Endometrium (tissue), 2 donors: ENCODE data around the gene IQCF6.
"Not testable (repeated sequence)": the region's sequence is repeated elsewhere in the genome, so short reads cannot be mapped to it uniquely, and the experiment has no call there.

ENCODE experiments used
- FAIRE-seq: peaks from 2 replicates; lab custom pipeline; 2012; peaks lifted over from hg19 to GRCh38; lab: Jason Lieb, UNC
- donor health status: control.
- donor health status: control.

Gene IQCF6

DNA sequence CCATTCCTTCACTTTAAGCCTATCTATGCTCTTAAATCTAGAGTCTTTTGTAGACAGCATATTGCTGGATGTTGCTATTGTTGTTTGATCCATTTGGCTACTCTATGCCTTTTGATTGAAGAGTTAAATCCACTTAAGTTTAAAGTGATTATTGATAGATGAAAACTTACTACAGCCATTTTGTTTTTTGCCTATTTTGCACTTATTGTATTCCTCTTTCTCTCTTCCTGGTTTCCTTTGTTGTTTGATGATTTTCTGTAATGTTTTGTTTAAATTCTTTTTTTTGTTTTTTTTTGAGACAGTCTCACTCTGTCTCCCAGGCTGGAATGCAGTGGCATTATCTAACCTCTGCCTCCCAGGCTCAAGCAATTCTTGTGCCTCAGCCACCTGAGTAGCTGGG, 19.8 kb downstream of the IQCF6 start:
- no peak for FAIRE-seq

- not testable (repeated sequence) for FAIRE-seq
These were observed 25.0 kb downstream of the IQCF6 start for GRCh38 chr3:51753763-51754750.

GRCh38 chr3:51751287-51751686, 27.8 kb downstream of the IQCF6 start:
- no peak for FAIRE-seq

GRCh38 chr3:51750878-51751277, 28.2 kb downstream of the IQCF6 start:
- no peak for FAIRE-seq

- FAIRE-seq: no peak
These were observed 30.7 kb downstream of the IQCF6 start for GRCh38 chr3:51748327-51748726.

- FAIRE-seq: no peak
These were observed 31.2 kb downstream of the IQCF6 start for GRCh38 chr3:51747840-51748239.

- not testable (repeated sequence) for FAIRE-seq
These were observed 36.1 kb downstream of the IQCF6 start for GRCh38 chr3:51742978-51743377.

DNA sequence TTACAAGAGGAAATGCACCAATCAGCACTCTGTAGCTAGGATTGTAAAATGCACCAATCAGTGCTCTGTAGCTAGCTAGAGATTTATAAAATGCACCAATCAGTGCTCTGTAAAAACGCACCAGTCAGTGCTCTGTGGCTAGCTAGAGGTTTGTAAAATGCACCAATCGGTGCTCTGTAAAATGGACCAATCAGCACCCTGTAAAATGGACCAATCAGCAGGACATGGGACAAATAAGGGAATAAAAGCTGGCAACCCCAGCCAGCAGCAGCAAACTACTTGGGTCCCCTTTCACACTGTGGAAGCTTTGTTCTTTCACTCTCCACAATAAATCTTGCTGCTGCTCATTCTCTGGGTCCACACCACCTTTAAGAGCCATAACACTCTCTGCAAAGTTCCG, 36.7 kb downstream of the IQCF6 start:
- FAIRE-seq: not testable (repeated sequence)

GRCh38 chr3:51739110-51739509, 39.9 kb downstream of the IQCF6 start:
- no peak for FAIRE-seq

DNA sequence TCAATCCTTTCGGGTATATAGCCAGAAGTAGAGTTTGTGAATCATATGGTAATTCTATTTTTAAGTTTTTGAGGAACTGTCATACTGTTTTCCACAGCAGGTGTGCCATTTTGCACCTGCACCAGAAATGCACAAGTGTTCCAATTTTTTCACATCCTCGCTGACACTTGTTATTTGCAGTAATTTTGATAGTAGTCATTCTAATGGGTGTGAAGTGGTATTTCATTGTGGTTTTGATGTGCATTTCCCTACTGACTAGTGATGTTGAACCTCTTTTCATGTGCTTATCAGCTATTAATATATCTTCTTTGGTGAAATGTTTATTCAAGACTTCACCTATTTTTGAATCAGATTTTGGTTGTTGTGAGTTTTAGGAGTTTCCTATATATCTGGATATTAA, 43.1 kb downstream of the IQCF6 start:
- FAIRE-seq: no peak

- FAIRE-seq: no peak
These were observed 44.0 kb downstream of the IQCF6 start for GRCh38 chr3:51735039-51735438.

GRCh38 chr3:51734572-51734907, 44.5 kb downstream of the IQCF6 start:
- FAIRE-seq: no peak

DNA sequence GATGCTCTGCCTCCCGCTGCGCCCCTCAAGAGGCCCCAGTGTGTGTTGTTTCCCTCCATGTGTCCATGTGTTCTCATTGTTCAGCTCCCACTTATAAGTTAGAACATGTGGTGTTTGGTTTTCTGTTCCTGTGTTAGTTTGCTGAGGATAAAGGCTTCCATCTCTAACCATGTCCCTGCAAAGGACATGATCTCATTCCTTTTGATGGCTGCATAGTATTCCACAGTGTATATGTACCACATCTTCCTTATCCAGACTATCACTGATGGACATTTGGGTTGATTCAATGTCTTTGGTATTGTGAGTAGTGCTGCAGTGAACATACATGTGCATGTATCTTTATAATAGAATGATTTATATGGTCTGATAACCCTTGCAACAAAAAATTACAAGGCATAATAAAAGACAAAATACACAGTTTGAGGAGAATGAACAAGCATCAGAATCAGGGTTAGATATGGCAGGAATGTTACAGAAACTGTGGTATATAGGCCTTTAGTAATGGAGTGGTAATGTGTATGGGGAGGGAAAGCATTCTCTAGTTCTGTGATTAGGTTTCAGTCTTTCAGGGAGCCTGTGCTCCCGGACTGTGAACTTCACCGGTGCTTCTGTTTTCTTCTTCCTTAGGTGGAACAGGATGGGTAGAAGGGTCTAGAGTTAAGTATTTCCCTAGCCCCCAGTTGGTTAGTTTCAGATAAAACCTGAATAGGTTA, 45.0 kb downstream of the IQCF6 start:
- no peak for FAIRE-seq

DNA sequence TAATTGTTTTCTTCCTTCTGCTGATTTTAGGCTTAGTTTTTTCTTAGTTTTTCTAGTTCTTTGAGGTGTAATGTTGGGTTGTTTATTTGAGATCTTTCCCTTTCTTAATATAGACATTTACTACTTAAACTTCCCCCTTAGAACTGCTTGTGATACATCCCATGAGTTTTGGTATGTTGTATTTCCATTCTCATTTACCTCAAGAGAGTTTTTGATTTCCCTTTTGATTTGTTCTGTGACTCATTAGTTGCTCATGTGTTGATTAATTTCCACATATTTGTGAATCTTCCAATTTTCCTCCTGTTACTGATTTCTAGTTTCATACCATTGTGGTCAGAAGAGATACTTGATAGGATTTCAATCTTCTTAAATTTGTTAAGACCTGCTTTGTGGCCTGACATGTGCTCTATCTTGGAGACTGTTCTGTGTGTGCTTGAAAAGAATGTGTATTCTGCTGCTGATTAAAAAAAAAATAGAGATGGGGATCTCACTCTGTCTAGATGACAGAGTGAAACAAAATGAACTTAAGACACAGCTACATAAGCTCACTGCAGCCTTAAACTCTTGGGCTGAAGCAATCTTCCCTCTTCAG, 49.9 kb downstream of the IQCF6 start:
- FAIRE-seq: no peak
